Vagina (tissue), 2 donors: ENCODE measurements around the gene CBX6.

ENCODE experiments used
- POLR2A ChIP-seq, 2 donors: fragments of 450-650 bp; IDR thresholded peaks; one replicate each; pipeline ENCODE4 v1.6.1; 2017; ENCODE audit warnings: antibody characterized with exemption in 2 of 2, mild to moderate bottlenecking in 2 of 2, moderate library complexity in 2 of 2
- POLR2AphosphoS5 ChIP-seq, 2 donors: sonication (generic); formaldehyde crosslinking; IDR thresholded peaks; one replicate each; pipeline ENCODE4 v1.9.0; 2017; ENCODE audit warnings: antibody characterized with exemption in 2 of 2, mild to moderate bottlenecking in 2 of 2, low read depth in 1 of 2; ENCODE audit not compliant: insufficient read depth in 1 of 2
- TF ChIP-seq, protein P1 (sequence below), 3 experiments: fragments of 450-650 bp in 2 of 3; fragments of 200-600 bp in 1 of 3; sonication (generic) in 1 of 3; IDR thresholded peaks; one replicate each; pipeline ENCODE4 v1.5.1; 2017 to 2019; ENCODE audit warnings: antibody characterized with exemption in 3 of 3, mild to moderate bottlenecking in 2 of 3, moderate library complexity in 2 of 3

DNA sequence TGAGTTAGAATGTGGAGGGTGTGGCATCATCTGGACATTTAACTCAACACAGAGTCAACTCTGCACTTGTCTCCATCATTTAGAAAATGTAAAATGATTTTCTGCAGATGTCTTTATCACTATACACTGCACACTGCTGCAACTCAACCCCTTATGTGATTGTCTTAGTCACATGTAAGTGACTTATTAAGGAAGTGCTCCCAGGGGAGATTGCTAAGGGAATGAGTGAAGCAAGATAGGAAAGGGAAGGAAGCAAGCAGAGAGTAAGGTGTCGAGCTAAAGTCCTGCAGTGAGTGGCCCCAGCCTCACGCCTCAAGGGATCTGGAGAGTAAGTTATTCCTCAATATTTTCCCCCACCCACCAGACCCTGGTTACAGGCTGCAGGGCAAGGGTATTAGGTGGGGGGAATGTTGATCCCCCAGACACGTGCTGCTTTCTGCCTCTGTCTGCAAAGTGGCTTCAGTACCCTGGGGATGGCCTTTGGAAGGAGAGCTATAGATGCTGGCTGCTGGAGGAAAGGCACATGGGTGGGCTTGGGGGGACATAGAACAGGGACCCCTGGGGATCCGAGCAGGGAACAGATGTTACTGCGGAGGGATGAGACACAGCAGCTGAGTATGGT is 7.2 kb upstream of the CBX6 start:
- TF ChIP-seq POLR2A (IDR thresholded peaks at IDR 0.05) (no peak), POLR2AphosphoS5 (IDR thresholded peaks at IDR 0.05; ENCODE audit: insufficient read depth in 1 of 2, low read depth in 1 of 2) (no peak)
- TF ChIP-seq, protein P1, sequence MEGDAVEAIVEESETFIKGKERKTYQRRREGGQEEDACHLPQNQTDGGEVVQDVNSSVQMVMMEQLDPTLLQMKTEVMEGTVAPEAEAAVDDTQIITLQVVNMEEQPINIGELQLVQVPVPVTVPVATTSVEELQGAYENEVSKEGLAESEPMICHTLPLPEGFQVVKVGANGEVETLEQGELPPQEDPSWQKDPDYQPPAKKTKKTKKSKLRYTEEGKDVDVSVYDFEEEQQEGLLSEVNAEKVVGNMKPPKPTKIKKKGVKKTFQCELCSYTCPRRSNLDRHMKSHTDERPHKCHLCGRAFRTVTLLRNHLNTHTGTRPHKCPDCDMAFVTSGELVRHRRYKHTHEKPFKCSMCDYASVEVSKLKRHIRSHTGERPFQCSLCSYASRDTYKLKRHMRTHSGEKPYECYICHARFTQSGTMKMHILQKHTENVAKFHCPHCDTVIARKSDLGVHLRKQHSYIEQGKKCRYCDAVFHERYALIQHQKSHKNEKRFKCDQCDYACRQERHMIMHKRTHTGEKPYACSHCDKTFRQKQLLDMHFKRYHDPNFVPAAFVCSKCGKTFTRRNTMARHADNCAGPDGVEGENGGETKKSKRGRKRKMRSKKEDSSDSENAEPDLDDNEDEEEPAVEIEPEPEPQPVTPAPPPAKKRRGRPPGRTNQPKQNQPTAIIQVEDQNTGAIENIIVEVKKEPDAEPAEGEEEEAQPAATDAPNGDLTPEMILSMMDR (IDR thresholded peaks at IDR 0.05) = no peak
